Stimulated activated CD8-positive, alpha-beta memory T cell treated with anti-CD3 and anti-CD28 coated beads, Interleukin-15, amount 100 ng/mL, for 48 hours (primary cell): ENCODE results near the gene PCA3.

ENCODE experiments used
- DNase-seq, 2 donors: peaks; one replicate each; pipeline ENCODE4 v3.0.0-alpha.2; 2020; ENCODE audit warnings: low read depth in 2 of 2

Gene PCA3

DNA sequence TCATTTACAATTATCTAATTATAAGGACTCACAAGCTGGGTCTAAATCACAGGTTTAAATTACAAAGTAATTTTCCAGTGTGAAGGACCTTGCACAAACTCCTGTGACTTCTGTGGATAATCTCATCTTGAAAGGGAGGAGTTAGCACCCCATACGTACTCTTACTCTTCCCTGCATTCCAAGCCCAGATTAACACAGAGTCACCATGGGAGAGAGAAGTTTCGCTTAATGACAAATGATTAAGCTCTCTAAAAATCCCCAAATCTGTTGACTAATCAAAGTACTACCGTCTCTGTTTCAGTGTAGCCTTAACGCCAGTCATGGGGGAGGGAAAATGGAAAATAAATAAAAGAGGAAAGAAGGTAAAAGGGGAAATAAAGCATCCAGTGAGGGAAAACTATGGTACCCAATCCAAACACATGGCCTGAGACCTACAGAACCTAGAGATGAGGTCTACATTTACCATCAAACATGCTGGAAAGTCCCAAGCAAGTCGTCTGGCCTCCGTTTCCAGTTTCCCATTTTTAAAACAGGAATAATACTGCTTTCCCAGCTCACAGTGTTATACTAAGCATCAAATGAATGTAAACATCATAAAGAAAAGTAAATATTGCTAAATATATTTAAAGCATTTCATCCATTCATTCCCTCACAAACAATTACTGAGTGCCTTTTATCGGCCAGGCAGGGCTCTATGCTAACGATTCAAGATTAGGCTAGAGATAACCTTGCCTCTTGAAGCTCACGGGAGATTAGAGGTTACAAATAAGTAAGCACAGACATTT, 63.2 kb downstream of the PCA3 start:
- DNase-seq: no peak

- DNase-seq: no peak
These were observed 64.2 kb downstream of the PCA3 start for GRCh38 chr9:76828447-76828846.

- DNase-seq: no peak
These were observed 71.5 kb downstream of the PCA3 start for GRCh38 chr9:76835571-76836283.
